Measurements from ENCODE around the gene CCDC201.

DNA sequence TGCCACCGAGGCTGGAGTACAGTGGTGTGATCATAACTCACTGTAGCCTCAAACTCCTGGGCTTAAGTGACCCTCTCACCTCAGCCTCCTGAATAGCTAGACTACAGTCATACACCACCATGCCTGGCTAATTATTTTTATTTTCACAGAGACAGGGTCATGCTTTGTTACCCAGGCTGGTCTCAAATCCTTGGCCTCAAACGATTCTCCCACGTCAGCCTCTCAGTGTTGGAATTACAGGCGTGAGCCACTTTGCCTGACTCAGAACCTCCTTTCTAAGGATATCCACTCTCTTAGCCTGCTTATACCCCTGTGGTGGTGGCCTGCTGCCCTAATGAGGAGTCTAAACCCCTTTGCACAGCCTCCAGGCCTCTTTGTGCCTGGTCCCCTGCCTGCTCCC, 11.3 kb upstream of the CCDC201 start:
- TF ChIP-seq, protein P1, sequence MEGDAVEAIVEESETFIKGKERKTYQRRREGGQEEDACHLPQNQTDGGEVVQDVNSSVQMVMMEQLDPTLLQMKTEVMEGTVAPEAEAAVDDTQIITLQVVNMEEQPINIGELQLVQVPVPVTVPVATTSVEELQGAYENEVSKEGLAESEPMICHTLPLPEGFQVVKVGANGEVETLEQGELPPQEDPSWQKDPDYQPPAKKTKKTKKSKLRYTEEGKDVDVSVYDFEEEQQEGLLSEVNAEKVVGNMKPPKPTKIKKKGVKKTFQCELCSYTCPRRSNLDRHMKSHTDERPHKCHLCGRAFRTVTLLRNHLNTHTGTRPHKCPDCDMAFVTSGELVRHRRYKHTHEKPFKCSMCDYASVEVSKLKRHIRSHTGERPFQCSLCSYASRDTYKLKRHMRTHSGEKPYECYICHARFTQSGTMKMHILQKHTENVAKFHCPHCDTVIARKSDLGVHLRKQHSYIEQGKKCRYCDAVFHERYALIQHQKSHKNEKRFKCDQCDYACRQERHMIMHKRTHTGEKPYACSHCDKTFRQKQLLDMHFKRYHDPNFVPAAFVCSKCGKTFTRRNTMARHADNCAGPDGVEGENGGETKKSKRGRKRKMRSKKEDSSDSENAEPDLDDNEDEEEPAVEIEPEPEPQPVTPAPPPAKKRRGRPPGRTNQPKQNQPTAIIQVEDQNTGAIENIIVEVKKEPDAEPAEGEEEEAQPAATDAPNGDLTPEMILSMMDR (conservative IDR thresholded peaks at IDR 0.05 in 1 of 2, IDR thresholded peaks at IDR 0.05 in 1 of 2; ENCODE audit: extremely low read depth in 1 of 2, insufficient read depth in 1 of 2, low read depth in 1 of 2, low read length in 2 of 2): no peak
- no peak for TF ChIP-seq EZH2 (IDR thresholded peaks at IDR 0.05; ENCODE audit: borderline replicate concordance, low read length)
